HG02938 (cell line): ENCODE measurements around the gene WDR90.
A peak's percentile ranks its signal among the peaks of the same experiment; 100 is the strongest.

Experiments
- ATAC-seq: cut with Tn5 transposase; IDR thresholded peaks from one replicate; pipeline ENCODE4 v1.9.1; 2021; ENCODE audit warnings: mild to moderate bottlenecking, moderate library complexity; ENCODE audit not compliant: unreplicated experiment

WDR90 gene

DNA sequence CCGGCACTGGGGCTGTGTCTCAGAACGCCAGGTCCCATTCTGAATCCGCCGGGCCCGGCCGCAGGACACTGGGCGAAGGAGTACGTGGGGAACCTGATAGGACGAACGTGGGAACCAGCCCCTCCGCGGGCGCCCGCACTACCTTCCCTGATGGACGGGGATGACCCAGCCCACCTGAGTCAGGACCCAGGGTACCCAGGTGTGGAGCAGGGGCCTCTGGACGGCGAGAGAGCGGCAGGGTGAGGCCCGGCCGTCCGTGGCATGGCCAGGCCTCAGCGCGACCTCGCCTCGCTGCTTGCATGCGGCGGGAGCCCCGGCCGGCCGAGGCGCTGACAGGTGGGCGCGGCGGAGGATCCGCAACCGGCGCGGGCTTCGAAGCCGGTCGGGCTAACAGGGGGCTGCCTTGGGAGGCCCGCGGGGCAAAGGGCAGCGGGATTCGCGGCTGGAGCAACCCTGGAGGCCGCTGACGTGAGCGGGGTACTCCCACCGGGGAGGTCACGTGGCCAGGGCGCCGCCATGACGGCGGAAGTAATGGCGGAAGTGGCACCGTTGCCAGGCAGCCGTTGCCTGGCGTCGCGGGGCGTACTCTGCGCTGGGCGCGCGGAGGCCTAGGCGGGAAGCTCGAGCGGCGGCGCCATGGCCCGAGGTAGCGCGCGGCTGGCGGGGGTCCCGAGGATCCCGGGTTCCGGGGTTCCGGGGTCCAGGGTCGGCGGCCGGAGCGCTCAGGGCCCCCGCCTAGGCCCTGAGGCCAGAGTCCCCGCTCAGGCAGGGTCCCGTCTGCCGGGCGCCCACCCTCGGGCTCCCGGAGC, at the start of gene WDR90:
Gene WDR90 (plus strand): TSS at position 585 of the 809 bp plus-strand sequence. CDS start 52 bp downstream, at position 637.
- ATAC-seq: peak; percentile 74

DNA sequence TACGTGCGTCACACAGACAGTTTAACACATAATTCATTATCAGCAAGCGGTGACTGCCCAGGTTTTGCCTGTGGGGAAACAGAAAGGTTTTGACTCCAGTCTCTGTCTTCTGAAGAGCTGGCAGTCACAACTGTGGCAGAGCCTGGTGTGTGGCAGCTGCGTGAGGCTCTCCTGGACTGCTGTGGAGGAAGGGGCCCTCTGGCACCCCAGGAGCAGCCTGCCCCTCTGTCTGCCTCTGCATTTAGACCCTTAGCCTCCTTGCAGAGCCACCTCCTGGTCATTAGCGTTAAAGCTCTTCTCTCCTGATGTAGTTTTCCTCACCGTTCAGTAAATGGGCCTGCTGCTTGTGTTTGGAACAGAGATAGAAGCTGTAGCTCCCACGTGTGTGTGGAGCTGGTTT, 48.4 kb upstream of the WDR90 start:
- no peak for ATAC-seq

GRCh38 chr16:603933-604332, 45.2 kb upstream of the WDR90 start:
- ATAC-seq: no peak

DNA sequence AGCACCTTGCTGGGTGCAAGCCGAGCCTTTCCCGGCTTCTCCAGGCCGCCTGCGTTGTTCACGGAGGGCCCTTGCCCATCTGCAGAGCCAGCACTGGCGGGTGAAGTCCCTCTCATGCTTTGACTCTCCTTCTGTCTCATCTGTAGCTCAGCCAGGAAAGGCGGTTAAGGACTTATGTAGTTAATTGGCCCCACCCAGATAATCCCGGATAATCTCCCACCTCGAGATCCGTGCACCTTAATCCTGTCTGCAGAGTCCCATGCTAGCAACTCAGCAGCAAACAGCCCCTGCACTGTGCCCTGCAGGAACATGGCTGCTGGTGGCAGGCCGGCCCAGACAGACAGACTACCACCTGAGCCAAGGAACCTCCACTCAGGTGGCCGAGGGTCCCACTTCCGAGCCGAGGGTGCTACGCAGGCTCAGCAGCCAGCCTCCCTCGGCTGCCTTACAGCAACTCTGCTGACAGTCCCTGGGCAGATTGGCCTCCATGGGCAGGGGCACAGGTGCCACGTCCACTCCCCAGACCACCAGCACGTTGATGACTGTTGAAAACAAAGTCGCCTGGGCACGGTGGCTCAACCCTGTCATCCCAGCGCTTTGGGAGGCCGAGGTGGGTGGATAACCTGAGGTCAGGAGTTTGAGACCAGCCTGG, 42.4 kb upstream of the WDR90 start:
- no peak for ATAC-seq

DNA sequence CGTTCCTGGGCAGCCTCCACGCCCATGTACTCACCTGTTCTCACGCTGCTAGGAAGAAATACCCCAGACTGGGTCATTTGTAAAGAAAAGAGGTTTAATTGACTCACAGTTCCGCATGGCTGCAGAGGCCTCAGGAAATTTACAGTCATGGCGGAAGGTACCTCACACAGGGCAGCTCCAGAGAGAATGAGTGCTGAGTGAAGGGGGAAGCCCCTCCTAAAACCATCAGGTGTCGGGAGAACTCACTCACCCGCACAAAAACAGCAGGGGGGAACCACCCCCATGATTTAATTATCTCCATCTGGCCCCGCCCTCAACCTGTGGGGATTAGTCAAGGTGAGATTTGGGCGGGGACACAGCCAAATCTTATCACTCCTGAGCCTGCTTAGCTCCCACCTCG, 41.1 kb upstream of the WDR90 start:
- ATAC-seq: no peak

- ATAC-seq: no peak
These were observed 39.8 kb upstream of the WDR90 start for GRCh38 chr16:609316-609715.

GRCh38 chr16:609984-610383, 39.2 kb upstream of the WDR90 start:
- no peak for ATAC-seq

DNA sequence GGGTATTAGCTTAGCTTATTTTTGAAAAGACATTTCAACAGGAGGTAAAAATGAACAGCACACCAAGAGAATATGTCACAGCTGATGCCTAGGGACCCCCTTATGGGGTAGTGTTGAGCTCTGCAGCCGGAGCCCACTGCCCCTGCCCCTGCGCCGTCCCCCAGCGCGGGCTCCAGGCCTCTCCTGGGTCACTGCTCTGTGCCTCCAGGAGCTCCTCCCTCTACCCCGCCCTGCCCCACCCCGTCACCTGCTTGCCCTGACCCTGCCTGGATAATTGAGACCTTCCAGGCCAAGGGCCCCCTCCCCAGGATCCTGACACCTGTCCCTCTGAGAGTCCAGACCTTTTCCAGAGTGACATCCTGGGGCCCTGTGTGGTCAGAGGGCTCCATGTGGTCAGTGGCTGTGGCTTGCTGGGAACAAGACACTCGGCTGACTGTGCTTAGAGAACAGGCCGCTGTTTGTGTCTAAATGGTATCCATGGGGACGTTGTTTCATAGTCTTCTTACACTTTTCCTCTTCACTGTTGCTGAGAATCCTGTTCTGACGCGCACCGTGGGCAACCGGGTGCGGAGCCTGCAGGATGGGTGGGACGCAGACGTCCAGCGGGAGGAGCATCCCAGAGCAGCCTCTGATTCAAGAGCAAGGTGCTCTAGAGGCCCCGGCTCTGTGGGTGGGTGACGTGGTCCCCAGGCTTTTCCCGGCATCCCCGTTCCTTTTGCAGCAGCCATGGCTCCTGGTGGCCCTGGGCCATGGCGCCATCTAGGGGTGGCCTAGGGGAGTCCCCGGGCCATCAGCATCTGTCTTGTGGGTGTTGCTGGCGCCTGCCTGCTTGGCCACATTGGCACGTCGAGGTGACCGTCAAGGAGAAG, 38.4 kb upstream of the WDR90 start:
- no peak for ATAC-seq

DNA sequence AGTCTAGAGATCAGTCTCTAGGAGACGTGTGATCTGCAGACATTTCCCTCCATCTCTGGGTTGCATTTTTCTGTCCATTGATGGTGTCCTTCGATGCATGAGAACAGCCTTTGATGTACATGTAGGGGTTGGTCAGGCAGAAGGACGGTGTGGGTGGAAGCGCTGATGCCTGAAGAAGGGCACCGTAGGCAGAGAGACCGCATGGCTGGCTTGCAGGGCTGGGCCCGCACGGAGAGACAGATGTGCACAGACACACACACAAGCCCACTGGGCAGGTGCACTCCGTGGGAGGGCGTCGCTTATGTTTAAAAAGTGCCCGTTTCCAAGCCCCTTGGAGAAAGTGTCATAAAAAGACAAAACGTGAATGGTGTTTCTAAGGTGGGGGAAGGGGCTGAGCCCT, 34.0 kb upstream of the WDR90 start:
- ATAC-seq: no peak

GRCh38 chr16:616733-617586, 32.2 kb upstream of the WDR90 start:
- no peak for ATAC-seq

DNA sequence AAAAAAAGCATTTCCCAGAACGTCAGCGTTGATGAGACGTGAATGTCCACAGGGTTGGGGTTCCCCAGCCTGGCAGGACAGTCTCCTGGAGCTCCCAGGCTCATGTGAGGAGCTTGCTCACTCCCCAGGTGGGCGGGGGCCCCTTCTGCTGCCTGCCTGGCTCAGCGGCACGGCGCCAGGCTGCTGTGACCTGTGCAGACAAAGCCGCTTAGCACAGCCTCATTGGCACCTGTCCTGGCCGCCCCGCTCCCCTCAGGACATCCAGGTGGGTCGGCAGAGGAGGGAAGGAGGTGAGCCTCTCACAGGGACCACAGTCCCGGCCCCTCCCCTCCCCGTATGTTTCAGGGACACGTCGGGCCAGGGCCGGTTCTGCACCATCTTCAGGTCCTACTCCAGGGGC, 31.3 kb upstream of the WDR90 start:
- ATAC-seq: no peak

DNA sequence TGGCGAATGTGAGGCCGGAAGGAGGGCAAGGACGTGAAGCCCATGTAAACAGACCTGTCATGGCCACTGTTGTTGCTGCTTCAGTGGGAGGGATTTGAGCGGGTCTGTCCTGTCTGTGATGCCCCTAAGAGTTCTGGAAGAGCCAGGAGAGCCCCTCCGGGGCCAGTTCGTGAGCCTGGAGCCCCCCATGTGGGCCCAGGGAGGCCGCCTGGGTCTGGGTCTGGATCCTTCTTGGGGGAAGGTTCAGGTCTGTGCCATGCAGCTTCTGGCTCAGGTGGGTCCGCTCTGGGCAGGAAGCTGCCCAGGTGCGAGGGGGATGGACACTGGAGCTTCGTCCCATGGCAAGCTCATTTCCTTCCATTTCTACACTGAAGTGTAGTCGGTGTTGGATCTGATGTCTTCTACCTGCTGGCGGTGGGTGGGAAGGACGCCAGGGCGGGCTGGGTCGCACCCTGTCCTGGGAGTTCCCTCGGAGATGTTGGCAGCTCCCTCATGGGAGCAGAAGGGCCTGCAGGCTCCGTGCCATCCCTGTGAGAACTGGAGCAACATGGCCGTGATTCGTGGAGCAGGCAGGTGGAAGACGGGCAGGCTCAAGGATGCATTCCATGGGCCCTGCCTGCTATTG, 29.6 kb upstream of the WDR90 start:
- no peak for ATAC-seq

GRCh38 chr16:620700-621525, 28.3 kb upstream of the WDR90 start:
- no peak for ATAC-seq

- no peak for ATAC-seq
These were observed 27.5 kb upstream of the WDR90 start for GRCh38 chr16:621526-622105.

DNA sequence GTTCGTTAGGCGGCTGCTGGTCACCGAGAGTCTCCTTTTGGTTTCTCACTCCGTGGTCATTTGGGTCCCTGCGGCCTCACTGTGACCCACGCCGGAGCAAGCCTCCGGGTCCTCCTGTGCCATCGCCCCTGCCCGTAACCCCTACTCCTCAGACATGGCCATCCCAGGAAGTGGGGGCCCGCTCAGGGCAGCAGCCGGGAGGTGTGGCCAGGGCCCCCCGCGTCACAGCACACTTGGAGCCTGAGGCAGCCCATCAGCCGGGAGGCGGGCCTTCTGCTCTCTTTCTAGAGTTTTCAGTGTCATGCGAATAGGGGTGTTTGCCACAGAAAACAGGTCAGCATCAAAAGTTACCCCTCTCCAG, 26.3 kb upstream of the WDR90 start:
- ATAC-seq: no peak

DNA sequence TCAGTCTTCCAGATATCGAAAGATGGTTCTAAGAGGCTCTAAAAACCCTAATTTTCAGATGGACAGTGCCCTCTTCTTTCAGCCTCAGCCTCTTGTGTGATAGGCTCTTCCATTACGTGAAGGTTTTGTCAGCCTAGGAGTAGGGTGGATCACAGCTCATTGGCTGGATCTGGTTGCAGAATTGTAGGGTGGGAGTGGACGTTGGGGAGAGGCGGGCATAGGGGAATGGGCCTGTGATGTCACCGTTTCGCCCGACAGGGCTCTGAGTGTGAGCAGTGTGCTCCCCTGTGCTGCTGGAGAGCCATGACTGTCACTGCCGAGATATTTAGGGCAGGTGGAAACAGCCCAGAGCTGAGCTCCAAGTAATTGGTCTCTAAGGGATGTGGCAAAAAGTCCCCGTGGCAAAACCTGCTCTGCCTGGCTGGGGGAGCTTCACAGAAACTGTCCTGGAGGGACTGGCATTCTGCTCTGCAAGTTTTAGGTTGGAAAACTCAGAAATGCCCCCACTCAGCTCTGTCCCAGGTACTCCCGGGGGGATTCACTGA, 24.6 kb upstream of the WDR90 start:
- ATAC-seq: no peak

DNA sequence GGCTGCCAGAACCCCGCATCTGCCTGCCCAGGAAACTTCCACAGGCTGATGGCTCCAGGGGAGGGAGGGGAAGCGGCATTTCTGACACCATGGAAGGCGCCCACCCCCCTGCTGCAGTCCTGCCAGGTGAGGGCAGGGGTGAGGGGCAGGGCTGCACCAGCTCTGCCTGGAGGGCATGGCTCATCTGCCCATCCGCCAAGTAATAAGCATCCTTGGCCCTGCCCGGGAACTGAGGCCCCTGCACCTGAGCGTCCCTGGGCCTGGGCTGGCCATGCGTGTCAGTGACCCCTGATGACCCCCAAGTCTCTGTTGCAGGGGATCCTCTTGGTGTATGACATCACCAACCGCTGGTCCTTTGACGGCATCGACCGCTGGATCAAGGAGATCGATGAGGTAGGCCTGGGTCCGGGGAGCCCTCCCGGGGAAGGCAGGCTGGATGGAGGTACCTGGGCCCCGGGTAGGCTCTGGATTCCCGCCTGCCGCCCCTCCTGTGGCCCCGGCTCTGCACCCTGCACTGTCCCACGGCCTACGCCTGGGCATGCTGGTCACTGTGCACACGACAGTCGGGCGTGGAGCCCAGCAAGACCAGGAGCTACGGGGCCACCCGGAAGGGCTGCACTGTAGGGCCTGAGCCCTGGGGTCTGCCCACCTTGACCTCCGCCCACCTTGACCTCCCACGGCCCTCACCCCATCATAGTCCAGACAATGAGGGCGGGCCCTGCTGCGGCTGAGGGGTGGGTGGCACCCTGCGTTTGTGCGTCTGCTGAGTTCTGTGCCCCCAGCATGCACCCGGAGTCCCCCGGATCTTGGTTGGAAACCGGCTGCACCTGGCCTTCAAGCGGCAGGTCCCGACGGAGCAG, 23.8 kb upstream of the WDR90 start:
- ATAC-seq: no peak
